Upper lobe of left lung (tissue), 4 donors: ENCODE data around the gene SUSD2.

Experiments
- CTCF ChIP-seq, 6 experiments: fragments of 450-650 bp in 4 of 6; fragments of 200-600 bp in 2 of 6; sonication (generic) in 2 of 6; IDR thresholded peaks; one replicate each; pipeline ENCODE4 v1.5.1; 2016 to 2019; ENCODE audit warnings: antibody characterized with exemption in 6 of 6
- POLR2A ChIP-seq, 4 donors: fragments of 450-650 bp; IDR thresholded peaks; one replicate each; pipeline ENCODE4 v1.5.1; 2016 to 2017; ENCODE audit warnings: antibody characterized with exemption in 4 of 4, mild to moderate bottlenecking in 2 of 4
- POLR2AphosphoS5 ChIP-seq, 2 donors: sonication (generic); formaldehyde crosslinking; IDR thresholded peaks; one replicate each; pipeline ENCODE4 v1.5.1; 2017; ENCODE audit warnings: antibody characterized with exemption in 2 of 2

DNA sequence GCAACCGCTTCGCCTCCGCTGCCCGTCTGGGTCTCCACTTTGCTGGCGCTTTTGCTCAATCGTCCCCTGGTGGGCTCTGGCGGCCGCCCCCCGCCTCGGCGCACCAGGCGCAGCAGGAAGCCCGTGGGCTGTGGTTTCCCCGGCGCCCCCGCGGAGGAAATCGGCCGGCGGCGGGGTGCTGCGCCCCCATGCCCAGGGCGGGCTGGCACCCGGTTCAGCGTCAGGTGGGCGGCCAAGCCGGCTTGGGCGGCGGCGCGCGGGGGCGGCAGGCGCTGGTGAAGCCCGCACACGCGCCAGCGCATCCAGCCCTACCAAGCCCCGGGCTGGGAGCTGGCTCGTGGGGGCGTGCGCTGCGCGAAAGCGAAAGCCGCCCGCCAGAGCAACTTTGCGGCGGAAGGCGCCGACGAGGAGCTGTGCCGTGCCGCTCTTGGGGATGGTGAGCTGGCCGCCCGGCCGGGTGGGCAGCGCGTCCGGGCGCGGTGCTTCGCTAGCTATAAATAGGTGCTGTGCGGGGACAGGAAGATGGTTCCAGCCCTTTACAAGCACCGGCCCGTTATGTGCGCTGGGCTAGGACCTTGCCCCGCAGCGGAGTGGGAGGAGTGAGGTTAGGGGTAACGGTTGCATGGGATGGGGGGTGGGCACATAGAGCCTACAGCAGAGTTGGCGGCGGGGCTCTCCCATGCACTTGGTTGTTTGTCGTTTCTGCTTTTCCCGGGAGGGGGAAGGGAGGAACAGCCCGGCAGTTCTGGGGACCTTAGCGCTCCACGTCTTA is 25.0 kb upstream of the SUSD2 start:
- TF ChIP-seq CTCF (IDR thresholded peaks at IDR 0.05) (no peak), POLR2AphosphoS5 (IDR thresholded peaks at IDR 0.05) (no peak), POLR2A (IDR thresholded peaks at IDR 0.05) (peak in 1 of 4 donors; percentile 22)
